ENCODE measurements around the gene COL26A1.
"Not testable (repeated sequence)": the region's sequence is repeated elsewhere in the genome, so short reads cannot be mapped to it uniquely, and the experiment has no call there.

COL26A1 gene

DNA sequence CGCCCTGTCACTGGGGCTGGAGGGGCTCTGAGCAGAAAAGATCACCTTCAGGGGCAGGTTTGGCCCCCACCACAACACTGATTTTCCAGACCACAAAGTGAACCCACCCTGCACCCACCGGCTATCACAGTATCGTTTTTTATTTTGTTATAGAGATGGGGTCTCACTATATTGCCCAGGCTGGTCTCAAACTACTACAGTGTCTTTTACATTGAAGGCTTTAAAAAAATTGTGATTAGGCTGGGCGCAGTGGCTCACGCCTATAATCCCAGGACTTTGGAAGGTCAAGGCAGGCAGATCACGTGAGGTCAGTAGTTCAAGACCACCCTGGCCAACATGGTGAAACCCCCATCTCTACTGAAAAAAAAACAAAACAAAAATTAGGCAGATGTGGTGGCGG, 125.1 kb downstream of the COL26A1 start:
- CTCF ChIA-PET = no interaction called here
- POLR2A ChIA-PET = no interaction called here
- no peak for DNase-seq (ENCODE audit: extremely low spot score)
- TF ChIP-seq CTCF (IDR thresholded peaks at IDR 0.05; ENCODE audit: control extremely low read depth, extremely low read depth, low read depth, missing control alignments) = no peak

DNA sequence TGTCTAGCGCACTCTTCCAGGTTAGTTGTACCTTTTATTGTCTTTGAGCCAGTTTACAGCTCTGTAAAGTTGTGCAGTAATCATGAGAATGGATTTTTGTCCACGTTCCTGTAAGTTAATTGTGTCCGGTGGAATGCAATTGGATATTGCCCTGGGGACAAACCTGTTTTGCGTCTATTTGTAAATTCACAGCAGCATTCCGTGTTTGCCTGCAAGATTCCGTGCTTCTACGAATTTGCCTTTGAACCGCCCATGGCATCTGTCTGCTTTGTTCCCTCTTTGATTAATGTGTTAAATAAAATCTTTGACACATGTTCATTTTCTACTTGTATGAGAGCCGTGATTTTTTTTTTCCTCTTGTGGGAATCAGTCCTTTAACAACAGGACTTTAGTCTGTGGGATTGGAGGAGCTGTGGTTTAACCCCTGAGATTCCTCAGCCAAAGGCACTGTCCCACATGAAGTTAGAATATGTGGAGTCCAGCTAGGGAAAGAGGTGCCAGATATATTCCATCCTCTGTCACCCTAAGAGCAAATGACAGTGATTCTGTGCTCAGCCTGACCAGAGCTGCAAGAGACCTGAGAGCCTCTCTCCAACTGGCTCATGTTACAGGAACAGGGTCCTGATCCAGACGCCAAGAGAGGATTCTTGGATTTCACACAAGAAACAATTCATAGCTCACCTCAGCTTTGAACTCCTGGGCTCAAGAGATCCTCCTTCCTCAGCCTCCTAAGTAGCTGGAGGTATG, 126.3 kb downstream of the COL26A1 start:
- no peak for DNase-seq (ENCODE audit: extremely low spot score)
- no peak for TF ChIP-seq CTCF (IDR thresholded peaks at IDR 0.05; ENCODE audit: control extremely low read depth, extremely low read depth, low read depth, missing control alignments)
- POLR2A ChIA-PET = no interaction called here
- CTCF ChIA-PET = interaction anchor here (1.1 kb wide), 1 partner anchor 9 kb away, joined by 3 read pairs; no protein-coding TSS in a partner anchor

DNA sequence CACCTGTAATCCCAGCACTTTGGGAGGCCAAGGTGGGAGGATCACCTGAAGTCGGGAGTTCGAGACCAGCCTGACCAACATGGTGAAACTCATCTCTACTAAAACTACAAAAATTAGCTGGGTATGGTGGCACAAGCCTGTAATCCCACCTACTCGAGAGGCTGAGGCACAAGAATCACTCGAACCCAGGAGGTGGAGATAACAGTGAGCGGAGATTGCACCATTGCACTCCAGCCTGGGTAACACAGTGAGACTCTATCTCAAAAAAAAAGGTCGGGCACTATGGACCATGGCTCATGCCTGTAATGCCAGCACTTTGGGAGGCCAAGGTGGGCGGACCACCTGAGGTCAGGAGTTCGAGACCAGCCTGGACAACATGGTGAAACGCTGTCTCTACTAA, 127.8 kb downstream of the COL26A1 start:
- DNase-seq (ENCODE audit: extremely low spot score); POLR2A ChIA-PET: not testable (repeated sequence)
- CTCF ChIA-PET = interaction anchor here (1.1 to 1.4 kb wide), 3 partner anchors 8 to 11 kb away, joined by 3 read pairs; no protein-coding TSS in a partner anchor

DNA sequence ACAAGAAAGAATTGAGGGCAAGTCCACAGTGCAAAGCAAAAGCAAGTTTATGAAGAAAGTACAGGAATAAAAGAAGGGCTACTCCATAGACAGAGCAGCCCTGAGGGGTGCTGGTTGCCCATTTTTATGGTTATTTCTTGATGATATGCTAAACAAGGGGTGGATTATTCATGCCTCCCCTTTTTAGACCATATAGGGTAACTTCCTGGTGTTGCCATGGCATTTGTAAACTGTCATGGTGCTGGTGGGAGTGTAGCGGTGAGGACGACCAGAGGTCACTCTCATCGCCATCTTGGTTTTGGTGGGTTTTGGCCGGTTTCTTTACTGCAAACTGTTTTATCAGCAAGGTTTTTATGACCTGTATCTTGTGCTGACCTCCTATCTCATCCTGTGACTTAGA, 128.8 kb downstream of the COL26A1 start:
- CTCF ChIA-PET = interaction anchor here (1.4 kb wide), 1 partner anchor 8 kb away, joined by 3 read pairs; no protein-coding TSS in a partner anchor
- DNase-seq (ENCODE audit: extremely low spot score); POLR2A ChIA-PET: not testable (repeated sequence)

GRCh38 chr7:101494602-101495329, 132.1 kb downstream of the COL26A1 start:
- POLR2A ChIA-PET = no interaction called here
- no peak for DNase-seq (ENCODE audit: extremely low spot score)
- no peak for TF ChIP-seq CTCF (IDR thresholded peaks at IDR 0.05; ENCODE audit: control extremely low read depth, extremely low read depth, low read depth, missing control alignments)
- CTCF ChIA-PET = no interaction called here

GRCh38 chr7:101496017-101496416, 133.3 kb downstream of the COL26A1 start:
- CTCF ChIA-PET = no interaction called here
- no peak for DNase-seq (ENCODE audit: extremely low spot score)
- POLR2A ChIA-PET = no interaction called here
- no peak for TF ChIP-seq CTCF (IDR thresholded peaks at IDR 0.05; ENCODE audit: control extremely low read depth, extremely low read depth, low read depth, missing control alignments)

DNA sequence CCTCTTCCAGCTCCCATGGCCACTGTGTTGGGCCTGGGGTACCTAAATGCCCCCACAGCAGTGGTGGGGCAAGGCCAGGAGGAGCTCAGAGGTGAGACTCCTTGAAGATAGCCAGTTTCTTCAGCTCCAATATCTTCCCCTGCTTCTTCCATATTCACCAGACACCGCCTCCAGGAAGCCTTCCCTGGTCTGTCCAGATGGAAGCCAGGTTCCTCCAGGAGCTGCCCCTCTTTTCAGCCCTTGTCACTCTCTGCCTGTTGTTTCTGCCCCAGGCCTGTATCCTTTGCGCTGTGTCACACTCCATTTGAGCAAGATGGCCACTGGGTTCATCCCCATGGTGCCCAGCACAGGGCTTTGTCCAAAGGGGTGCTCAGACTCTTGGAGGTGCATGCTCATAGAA, 138.7 kb downstream of the COL26A1 start:
- ChIA-PET POLR2A (no interaction called here), CTCF (interaction anchor here (2.8 kb wide), 1 partner anchor 11 kb away, joined by 9 read pairs; no protein-coding TSS in a partner anchor)
- DNase-seq (ENCODE audit: extremely low spot score) = no peak
- no peak for TF ChIP-seq CTCF (IDR thresholded peaks at IDR 0.05; ENCODE audit: control extremely low read depth, extremely low read depth, low read depth, missing control alignments)

Data from GM10248 (cell line).